Measurements from ENCODE around the gene BCAM. TPM values are rescaled to one million over a fixed set of nuclear protein-coding genes. Genes with fewer than 3 reads are reported as not detected.
A peak's percentile ranks its signal among the peaks of the same experiment; 100 is the strongest.
"Not testable (repeated sequence)": the region's sequence is repeated elsewhere in the genome, so short reads cannot be mapped to it uniquely, and the experiment has no call there.

The BCAM gene
- total RNA-seq, 1 experiment from 2014 or later, result 78.7 TPM

- no peaks in the 10 kb centered on the region for H3K9me3 ChIP-seq (ENCODE audit: control insufficient read depth in 1 of 2, insufficient read depth in 1 of 2, low read depth in 1 of 2, low read length in 2 of 2)
- TF ChIP-seq FOSL1 (IDR thresholded peaks at IDR 0.05; ENCODE audit: low read depth) (no peak), POLR2AphosphoS5 (IDR thresholded peaks at IDR 0.05; ENCODE audit: low read depth, low read length) (no peak), EZH2phosphoT487 (IDR thresholded peaks at IDR 0.05; ENCODE audit: borderline replicate concordance) (no peak), REST (IDR thresholded peaks at IDR 0.05; ENCODE audit: low read depth) (no peak), EZH2 (IDR thresholded peaks at IDR 0.05) (no peak), CBX3 (IDR thresholded peaks at IDR 0.05; ENCODE audit: low read depth) (no peak), TCF7L2 (IDR thresholded peaks at IDR 0.05; ENCODE audit: borderline replicate concordance, extremely low read depth, insufficient read depth, insufficient read length) (no peak)
- RAD21 ChIA-PET (ENCODE audit: low non-redundant PET in 1 of 2, low total read pairs in 2 of 2, uncharacterized antibody in 2 of 2, unreplicated experiment in 2 of 2), result interaction anchor here in 1 of 2 experiments (0.5 to 2.0 kb wide), 2 partner anchors 55 to 67 kb away, joined by 3 to 5 read pairs; partner anchors contain the start of gene NECTIN2
These were observed 29.8 kb upstream of the BCAM start for GRCh38 chr19:44779150-44779549.

GRCh38 chr19:44781694-44782093 lies 27.2 kb upstream of the BCAM start:
- DNase-seq (ENCODE audit: low read depth, low spot score); H2AFZ ChIP-seq (ENCODE audit: low read depth, low read length, poor library complexity, severe bottlenecking); H3K27me3 ChIP-seq (ENCODE audit: insufficient read depth, low read length); intact Hi-C loops (cut with micrococcal nuclease); ATAC-seq; H3K4me3 ChIP-seq (replicated peaks in 1 of 2; ENCODE audit: low read depth in 1 of 2, low read length in 2 of 2); H3K27ac ChIP-seq (ENCODE audit: low read depth, low read length); POLR2A ChIA-PET; H3K4me2 ChIP-seq (ENCODE audit: low read length); BruUV-seq (replicated peaks); H3K9me3 ChIP-seq (ENCODE audit: control insufficient read depth in 1 of 2, insufficient read depth in 1 of 2, low read depth in 1 of 2, low read length in 2 of 2); H3K9ac ChIP-seq (ENCODE audit: low read length); H3K9me2 ChIP-seq (ENCODE audit: insufficient read depth); H4K20me1 ChIP-seq (ENCODE audit: insufficient read depth); RAD21 ChIA-PET (ENCODE audit: low non-redundant PET in 1 of 2, low total read pairs in 2 of 2, uncharacterized antibody in 2 of 2, unreplicated experiment in 2 of 2): not testable (repeated sequence)
- peaks cover 9 to 16% of the 10 kb centered on the region in 2 experiments; a peak in 2 of 4 replicates for H3K36me3 ChIP-seq (ENCODE audit: control insufficient read depth in 1 of 2, insufficient read depth in 2 of 2, low read length in 2 of 2)
- CTCF ChIA-PET, result interaction anchor here (1.5 kb wide), 1 partner anchor 58 kb away, joined by 5 read pairs; no protein-coding TSS in a partner anchor
- H3K79me2 ChIP-seq (ENCODE audit: insufficient read depth, low read length), result peaks cover 40% of the 10 kb centered on the region
- peaks cover 15 to 30% of the 10 kb centered on the region in 2 experiments for H3K4me1 ChIP-seq (ENCODE audit: control insufficient read depth in 1 of 2, insufficient read depth in 2 of 2, low read length in 2 of 2)

More at GRCh38 chr19:44779150-44779549, 29.8 kb upstream of the BCAM start:
- H3K9me2 ChIP-seq (ENCODE audit: insufficient read depth), result no peaks in the 10 kb centered on the region
- no peak for ATAC-seq
- H3K36me3 ChIP-seq (ENCODE audit: control insufficient read depth in 1 of 2, insufficient read depth in 2 of 2, low read length in 2 of 2), result peaks cover 3 to 7% of the 10 kb centered on the region in 2 experiments; a peak in 2 of 4 replicates
- H3K4me3 ChIP-seq (replicated peaks in 1 of 2; ENCODE audit: low read depth in 1 of 2, low read length in 2 of 2), result peak overlapping the region; percentile 31 to 96; a peak in 3 of 4 replicates
- BruUV-seq (replicated peaks), result TSS peak; percentile 37
- peaks cover 37% of the 10 kb centered on the region for H3K79me2 ChIP-seq (ENCODE audit: insufficient read depth, low read length)
- intact Hi-C loops (cut with micrococcal nuclease), result loop anchor here (5.0 kb wide), 1 partner anchor 37 kb away; no protein-coding TSS in a partner anchor
- peaks cover 40 to 56% of the 10 kb centered on the region in 2 experiments for H3K4me1 ChIP-seq (ENCODE audit: control insufficient read depth in 1 of 2, insufficient read depth in 2 of 2, low read length in 2 of 2)
- ChIA-PET POLR2A (interaction anchor here (0.7 kb wide), 1 partner anchor 17 kb away, joined by 4 read pairs; no protein-coding TSS in a partner anchor), CTCF (no interaction called here)
- no peak for DNase-seq (ENCODE audit: low read depth, low spot score)
- peak overlapping the region; percentile 96 for H3K9ac ChIP-seq (ENCODE audit: low read length)
- no peak overlapping the region for H2AFZ ChIP-seq (ENCODE audit: low read depth, low read length, poor library complexity, severe bottlenecking)
- no peaks in the 10 kb centered on the region for H3K27me3 ChIP-seq (ENCODE audit: insufficient read depth, low read length)
- no peaks in the 10 kb centered on the region for H4K20me1 ChIP-seq (ENCODE audit: insufficient read depth)
- peak overlapping the region; percentile 98 for H3K4me2 ChIP-seq (ENCODE audit: low read length)
- peak overlapping the region; percentile 40 for H3K27ac ChIP-seq (ENCODE audit: low read depth, low read length)

Data from HCT116 (cell line).